HEK293T (cell line): ENCODE data around the gene TMEM209.

Source experiments
- FOXK2 ChIP-seq: fragments of 450-650 bp; IDR thresholded peaks from 2 replicates; pipeline ENCODE4 v1.6.1; 2016; ENCODE audit warnings: mild to moderate bottlenecking
- LEF1 ChIP-seq: fragments of 450-650 bp; IDR thresholded peaks from 2 replicates; pipeline ENCODE4 v1.6.1; 2017; ENCODE audit warnings: mild to moderate bottlenecking, borderline replicate concordance
- NFRKB ChIP-seq: fragments of 450-650 bp; IDR thresholded peaks from 2 replicates; pipeline ENCODE4 v1.6.1; 2016; ENCODE audit warnings: mild to moderate bottlenecking, moderate library complexity
- ZNF384 ChIP-seq: fragments of 450-650 bp; IDR thresholded peaks from 2 replicates; pipeline ENCODE4 v1.6.1; 2016

DNA sequence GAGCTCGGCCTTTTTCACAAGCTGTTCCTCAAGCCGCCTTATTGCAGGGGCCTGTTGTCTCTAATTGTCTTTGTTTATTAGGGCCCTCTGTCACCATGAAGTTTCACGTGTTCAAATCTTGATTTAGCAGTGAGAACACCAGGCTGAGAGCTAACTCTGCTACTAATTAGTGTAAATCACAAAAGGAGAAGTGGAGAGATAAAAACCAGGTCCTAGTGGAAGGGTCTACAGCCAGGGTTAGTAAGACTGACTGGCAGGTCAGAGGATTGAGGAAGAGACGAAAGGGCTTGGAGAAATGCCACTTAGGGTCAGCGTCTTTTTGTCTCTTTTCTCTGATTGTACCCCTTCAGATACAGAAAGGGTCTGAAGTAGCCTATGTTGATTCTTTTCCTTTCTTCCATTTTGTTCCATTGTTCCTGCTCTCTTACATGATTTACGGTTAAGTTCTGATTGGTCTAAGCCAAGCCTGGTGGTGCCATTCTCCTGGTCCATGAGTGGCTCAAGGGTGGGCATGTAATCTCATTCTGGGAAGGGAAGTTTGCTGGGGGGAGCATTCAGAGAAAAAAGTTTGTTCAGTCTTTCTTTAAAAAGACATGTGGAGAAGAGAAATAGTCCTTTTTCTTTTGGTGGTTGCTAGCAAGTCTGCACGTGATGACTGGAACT lies 23.8 kb upstream of the TMEM209 start:
- TF ChIP-seq NFRKB (no peak), LEF1 (no peak), ZNF384 (no peak), FOXK2 (no peak)
